Measurements from ENCODE around the gene SORCS3.

SORCS3 gene

GRCh38 chr10:105023211-105024111, 382.4 kb downstream of the SORCS3 start:
- Mint-ChIP-seq H3K27ac (peak overlapping the region; percentile 24), H3K9me3 (no peaks in the 10 kb centered on the region)
- TF ChIP-seq CTCF (IDR thresholded peaks at IDR 0.05): no peak

GRCh38 chr10:105024184-105024583, 383.1 kb downstream of the SORCS3 start:
- H3K36me3 Mint-ChIP-seq (ENCODE audit: low read depth): no peaks in the 10 kb centered on the region
- H3K4me3 Mint-ChIP-seq: peak overlapping the region; percentile 26
- peak overlapping the region; percentile 60 for H3K27ac Mint-ChIP-seq
- TF ChIP-seq CTCF (IDR thresholded peaks at IDR 0.05): no peak
- peaks cover 35% of the 10 kb centered on the region for H3K4me1 Mint-ChIP-seq
- no peaks in the 10 kb centered on the region for H3K27me3 Mint-ChIP-seq (ENCODE audit: low read depth, poor library complexity)
- H3K9me3 Mint-ChIP-seq: no peaks in the 10 kb centered on the region
- DNase-seq: no peak

More at GRCh38 chr10:105023211-105024111, 382.4 kb downstream of the SORCS3 start:
- Mint-ChIP-seq H3K36me3 (ENCODE audit: low read depth) (no peaks in the 10 kb centered on the region), H3K27me3 (ENCODE audit: low read depth, poor library complexity) (no peaks in the 10 kb centered on the region), H3K4me3 (no peak overlapping the region), H3K4me1 (peaks cover 35% of the 10 kb centered on the region)
- no peak for DNase-seq

GRCh38 chr10:105025092-105025491, 384.0 kb downstream of the SORCS3 start:
- H3K27me3 Mint-ChIP-seq (ENCODE audit: low read depth, poor library complexity): no peaks in the 10 kb centered on the region
- peaks cover 35% of the 10 kb centered on the region for H3K4me1 Mint-ChIP-seq
- H3K4me3 Mint-ChIP-seq: no peak overlapping the region
- H3K27ac Mint-ChIP-seq: peak overlapping the region; percentile 82
- H3K9me3 Mint-ChIP-seq: no peaks in the 10 kb centered on the region
- no peak for TF ChIP-seq CTCF (IDR thresholded peaks at IDR 0.05)
- no peak for DNase-seq
- H3K36me3 Mint-ChIP-seq (ENCODE audit: low read depth): no peaks in the 10 kb centered on the region

GRCh38 chr10:105026566-105026965, 385.5 kb downstream of the SORCS3 start:
- no peak overlapping the region for H3K27ac Mint-ChIP-seq
- H3K36me3 Mint-ChIP-seq (ENCODE audit: low read depth): no peaks in the 10 kb centered on the region
- no peak for DNase-seq
- H3K27me3 Mint-ChIP-seq (ENCODE audit: low read depth, poor library complexity): no peaks in the 10 kb centered on the region
- no peak overlapping the region for H3K4me3 Mint-ChIP-seq
- no peaks in the 10 kb centered on the region for H3K9me3 Mint-ChIP-seq
- TF ChIP-seq CTCF (IDR thresholded peaks at IDR 0.05): no peak
- H3K4me1 Mint-ChIP-seq: peaks cover 35% of the 10 kb centered on the region

- TF ChIP-seq CTCF (IDR thresholded peaks at IDR 0.05): no peak
- Mint-ChIP-seq H3K4me1 (peaks cover 21% of the 10 kb centered on the region), H3K4me3 (no peak overlapping the region), H3K9me3 (no peaks in the 10 kb centered on the region), H3K27me3 (ENCODE audit: low read depth, poor library complexity) (peaks cover 4% of the 10 kb centered on the region), H3K27ac (no peak overlapping the region), H3K36me3 (ENCODE audit: low read depth) (no peaks in the 10 kb centered on the region)
- DNase-seq: no peak
These were observed 388.2 kb downstream of the SORCS3 start for GRCh38 chr10:105029286-105029685.

GRCh38 chr10:105037022-105037421, 395.9 kb downstream of the SORCS3 start:
- Mint-ChIP-seq H3K4me1 (no peaks in the 10 kb centered on the region), H3K4me3 (no peak overlapping the region), H3K27me3 (ENCODE audit: low read depth, poor library complexity) (peaks cover 14% of the 10 kb centered on the region), H3K27ac (no peak overlapping the region), H3K9me3 (no peaks in the 10 kb centered on the region), H3K36me3 (ENCODE audit: low read depth) (no peaks in the 10 kb centered on the region)
- no peak for TF ChIP-seq CTCF (IDR thresholded peaks at IDR 0.05)
- DNase-seq: no peak
